Caki2 (cell line): ENCODE results near the gene KLB. TPM values are rescaled to one million over a fixed set of nuclear protein-coding genes. Genes with fewer than 3 reads are reported as not detected.
A peak's percentile ranks its signal among the peaks of the same experiment; 100 is the strongest.
"Not testable (repeated sequence)": the region's sequence is repeated elsewhere in the genome, so short reads cannot be mapped to it uniquely, and the experiment has no call there.

Experiments
- DNase-seq: peaks from one replicate; pipeline ENCODE4 v3.0.0-alpha.2; 2015; ENCODE audit warnings: low read depth
- in situ Hi-C: cut with HindIII; loops from 2 replicates; pipeline ENCODE4 v1.10.0; 2016; ENCODE audit warnings: low sequenced_read_pairs, low pct_unique_long_range_greater_than_20kb, mixed read lengths
- total RNA-seq: library from RNA; depleted of rRNA; stranded (reverse); fragments of >200 nt; shearing (Covaris generic); gene quantifications from 2 replicates; pipeline ENCODE4 v1.2.3, GENCODE V29; 2014; ENCODE audit warnings: low replicate concordance; rRNA removed

KLB gene
- total RNA-seq: 0.68 and 0.75 TPM in 2 replicates

DNA sequence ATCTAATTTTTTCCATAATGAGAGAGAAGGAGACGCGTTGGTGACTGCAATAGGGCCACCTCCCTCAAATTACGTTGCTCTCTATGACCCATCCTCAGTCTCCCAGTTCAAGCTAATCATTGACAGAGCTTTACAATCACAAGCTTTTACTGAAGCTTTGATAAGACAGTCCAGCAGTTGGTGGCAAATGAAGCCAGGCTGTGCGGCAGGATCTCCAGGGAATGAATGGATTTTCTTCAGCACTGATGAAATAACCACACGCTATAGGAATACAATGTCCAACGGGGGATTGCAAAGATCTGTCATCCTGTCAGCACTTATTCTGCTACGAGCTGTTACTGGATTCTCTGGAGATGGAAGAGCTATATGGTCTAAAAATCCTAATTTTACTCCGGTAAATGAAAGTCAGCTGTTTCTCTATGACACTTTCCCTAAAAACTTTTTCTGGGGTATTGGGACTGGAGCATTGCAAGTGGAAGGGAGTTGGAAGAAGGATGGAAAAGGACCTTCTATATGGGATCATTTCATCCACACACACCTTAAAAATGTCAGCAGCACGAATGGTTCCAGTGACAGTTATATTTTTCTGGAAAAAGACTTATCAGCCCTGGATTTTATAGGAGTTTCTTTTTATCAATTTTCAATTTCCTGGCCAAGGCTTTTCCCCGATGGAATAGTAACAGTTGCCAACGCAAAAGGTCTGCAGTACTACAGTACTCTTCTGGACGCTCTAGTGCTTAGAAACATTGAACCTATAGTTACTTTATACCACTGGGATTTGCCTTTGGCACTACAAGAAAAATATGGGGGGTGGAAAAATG lies at the start of gene KLB:
Gene KLB (plus strand): TSS at position 168 of the 821 bp plus-strand sequence. CDS start 20 bp downstream, at position 188.
- peak; percentile 68 for DNase-seq
- in situ Hi-C loops: no loop called here

DNA sequence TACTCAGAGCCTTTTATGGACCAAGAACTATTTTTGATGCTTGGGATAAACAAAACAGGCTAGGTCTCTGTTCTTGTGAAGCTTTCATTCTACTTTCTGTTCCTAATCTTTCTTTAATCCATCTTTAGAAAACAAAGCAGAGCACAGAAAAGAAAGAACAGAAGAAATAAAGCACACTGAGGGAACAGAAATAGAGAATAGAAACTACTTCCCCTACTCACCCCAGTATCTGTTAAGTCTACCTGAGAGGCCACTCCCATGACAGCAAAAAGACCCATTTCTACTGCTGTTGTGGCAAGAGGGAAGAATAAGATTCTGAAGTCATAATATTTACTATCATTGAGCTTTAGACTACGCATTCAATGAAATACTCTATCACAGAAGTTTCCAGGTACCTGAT lies 49.7 kb upstream of the KLB start:
- in situ Hi-C loops: no loop called here
- no peak for DNase-seq

DNA sequence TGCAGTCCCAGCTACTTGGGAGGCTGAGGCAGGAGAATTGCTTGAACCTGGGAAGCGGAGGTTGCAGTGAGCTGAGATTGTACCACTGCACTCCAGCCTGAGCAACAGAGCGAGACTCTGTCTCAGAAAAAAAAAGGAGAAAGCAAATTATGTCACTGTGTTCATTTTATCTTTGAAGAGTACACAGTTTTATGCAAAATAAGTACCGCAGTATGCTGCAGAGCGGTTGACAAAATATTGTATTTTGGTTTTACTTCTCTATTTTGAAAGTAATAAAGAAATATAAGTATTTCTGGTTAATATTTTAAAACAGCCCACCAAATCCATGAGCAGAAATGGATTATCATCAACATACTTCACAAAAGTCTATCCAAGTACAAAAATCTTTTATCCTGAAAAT lies 46.1 kb upstream of the KLB start:
- DNase-seq, in situ Hi-C loops: not testable (repeated sequence)

DNA sequence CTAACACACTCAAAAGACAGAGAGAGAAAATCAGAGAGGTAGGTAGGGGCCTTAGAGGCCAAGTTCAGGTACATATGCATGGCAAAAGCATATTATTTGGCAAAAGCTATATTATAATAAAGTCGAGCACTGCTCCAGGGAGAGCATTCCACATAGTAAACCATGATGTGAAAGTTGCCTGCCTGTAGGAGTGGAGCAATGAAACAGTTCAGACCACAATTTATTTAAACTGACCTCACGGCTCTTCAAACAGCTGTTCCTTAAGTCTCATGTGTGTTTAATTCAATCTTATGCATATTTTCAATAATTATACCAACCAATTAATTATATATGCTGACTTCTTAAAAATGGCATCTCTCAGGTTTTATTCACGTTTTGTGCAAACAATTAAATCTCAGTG lies 43.9 kb upstream of the KLB start:
- in situ Hi-C loops: no loop called here
- no peak for DNase-seq

DNA sequence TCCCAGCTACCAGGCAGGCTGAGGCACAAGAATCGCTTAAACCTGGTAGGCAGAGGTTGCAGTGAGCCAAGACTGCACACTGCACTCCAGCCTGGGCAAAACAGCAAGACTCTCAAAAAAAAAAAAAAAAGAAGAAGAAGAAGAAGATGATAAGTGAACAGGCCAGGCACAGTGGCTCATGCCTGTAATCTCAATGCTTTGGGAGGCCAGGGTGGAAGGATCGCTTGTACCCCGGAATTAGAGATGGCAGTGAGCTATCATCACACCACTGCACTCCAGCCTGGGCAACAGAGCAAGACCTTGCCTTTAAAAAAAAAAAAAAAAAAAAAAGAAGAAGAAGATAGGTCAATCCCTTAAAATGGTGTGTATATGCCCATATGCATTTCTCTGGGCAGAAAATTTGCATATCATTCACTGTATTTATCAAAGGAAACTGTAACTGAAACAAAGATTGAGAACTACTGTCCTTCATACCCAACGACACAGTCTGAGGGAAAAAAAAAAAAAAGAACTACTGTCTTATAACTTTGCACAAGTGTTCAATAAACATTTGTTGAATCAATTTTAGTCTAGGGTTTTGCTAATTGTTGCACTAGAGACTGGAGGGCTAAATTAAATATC lies 42.8 kb upstream of the KLB start:
- DNase-seq: no peak
- in situ Hi-C loops: no loop called here

DNA sequence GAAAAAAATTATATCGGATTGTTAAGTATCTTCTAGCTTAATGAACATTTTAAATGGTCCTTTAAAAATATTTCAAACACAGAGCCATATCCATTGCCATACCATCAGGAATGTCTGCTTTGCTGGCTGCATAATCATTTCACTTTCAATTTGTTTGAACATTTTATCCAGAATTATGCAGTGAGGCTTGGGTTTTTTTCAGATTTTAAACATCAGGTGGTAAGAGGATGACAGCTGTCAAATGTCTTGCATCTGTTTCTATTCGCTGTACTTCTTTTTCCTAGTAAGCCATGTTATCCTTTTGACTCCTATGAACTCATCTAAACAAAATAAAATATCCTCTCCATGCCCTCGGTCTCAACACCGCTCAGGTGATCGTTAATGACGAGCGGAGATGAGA lies 41.4 kb upstream of the KLB start:
- DNase-seq: no peak
- in situ Hi-C loops: no loop called here

DNA sequence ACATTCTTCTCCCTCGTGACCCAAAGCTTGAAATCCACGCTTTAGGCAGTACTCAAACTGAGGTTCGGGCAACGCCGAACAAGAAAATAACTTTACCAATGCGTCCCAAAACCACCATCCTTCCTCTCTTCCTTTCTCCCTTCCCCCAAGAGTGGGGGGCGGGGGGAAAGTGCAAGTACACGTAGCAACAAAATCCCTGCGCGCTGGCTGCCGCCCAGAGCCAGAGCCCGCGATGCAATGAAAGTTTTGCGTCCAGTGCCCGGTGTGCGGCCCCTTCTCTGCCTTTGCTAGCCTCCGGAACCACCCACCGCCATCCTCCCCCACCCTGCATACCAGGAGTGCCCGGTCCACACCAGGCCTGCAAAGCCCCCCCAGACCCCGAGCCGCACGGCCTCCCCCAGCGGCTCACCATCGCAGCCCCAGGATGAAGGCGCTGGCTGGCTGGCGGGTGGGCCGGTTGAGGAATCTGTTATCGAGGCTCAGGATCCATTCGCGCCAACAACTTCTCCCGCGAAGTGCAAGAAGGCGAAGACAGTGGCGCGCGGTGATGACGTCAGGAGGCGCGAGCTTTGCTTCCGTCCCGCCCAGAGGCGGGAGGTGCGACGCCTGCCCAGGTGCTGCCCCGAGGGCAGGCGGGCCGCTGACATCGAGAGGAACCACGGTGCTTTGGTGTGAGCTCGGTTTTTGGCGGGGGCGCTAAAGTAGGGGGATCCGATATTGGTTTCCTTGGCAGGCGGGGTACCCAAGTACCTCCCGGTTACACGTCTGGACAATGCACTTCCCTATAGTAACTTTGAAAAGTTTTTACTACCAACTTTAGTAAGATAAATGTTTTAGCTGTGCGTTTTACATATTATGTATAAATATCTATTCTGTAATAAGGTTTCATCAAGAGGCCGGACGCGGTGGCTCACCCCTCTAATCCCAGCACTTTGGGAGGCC lies 40.6 kb upstream of the KLB start, which contains the start of gene RFC1:
Gene RFC1 (minus strand): TSS at position 533 of the 942 bp plus-strand sequence. CDS start 121 bp downstream, at position 412.
- in situ Hi-C loops: no loop called here
- DNase-seq: peak; percentile 84

DNA sequence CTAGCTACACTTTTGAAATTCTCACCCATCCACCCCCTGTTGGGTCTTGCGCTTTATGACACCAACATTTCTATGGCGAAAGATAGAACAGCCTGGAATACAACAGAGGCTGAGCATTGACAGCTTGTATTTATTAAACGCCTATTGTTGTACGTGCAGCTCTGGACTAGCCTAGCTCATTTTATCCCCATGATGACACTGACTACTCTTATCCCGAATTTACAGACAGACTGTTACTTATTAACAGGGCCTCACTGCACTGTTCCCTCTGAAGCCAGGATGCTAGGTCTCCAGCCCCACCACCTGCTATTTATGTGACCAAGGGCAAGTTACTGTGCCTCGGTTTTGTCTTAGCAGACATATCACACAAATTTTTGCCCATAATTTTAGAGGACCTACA lies 39.6 kb upstream of the KLB start:
- in situ Hi-C loops: no loop called here
- no peak for DNase-seq

DNA sequence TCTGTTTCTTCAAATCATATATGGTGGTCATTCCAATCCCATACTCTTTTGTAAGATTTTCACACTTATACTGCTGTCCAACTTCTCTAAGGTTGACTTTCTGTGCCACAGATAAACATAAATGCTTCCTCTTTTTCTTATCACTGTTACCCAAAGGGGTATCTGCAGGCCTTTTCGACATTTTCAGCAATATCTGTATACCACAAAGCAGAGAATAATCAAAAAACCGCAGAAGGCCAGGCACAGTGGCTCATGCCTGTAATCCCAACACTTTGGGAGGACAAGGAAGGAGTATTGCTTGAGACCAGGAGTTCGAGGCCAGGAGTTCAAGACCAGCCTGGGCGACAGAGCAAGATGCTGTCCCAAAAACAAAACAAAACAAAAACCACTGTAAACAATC lies 37.4 kb upstream of the KLB start:
- in situ Hi-C loops: no loop called here
- no peak for DNase-seq

DNA sequence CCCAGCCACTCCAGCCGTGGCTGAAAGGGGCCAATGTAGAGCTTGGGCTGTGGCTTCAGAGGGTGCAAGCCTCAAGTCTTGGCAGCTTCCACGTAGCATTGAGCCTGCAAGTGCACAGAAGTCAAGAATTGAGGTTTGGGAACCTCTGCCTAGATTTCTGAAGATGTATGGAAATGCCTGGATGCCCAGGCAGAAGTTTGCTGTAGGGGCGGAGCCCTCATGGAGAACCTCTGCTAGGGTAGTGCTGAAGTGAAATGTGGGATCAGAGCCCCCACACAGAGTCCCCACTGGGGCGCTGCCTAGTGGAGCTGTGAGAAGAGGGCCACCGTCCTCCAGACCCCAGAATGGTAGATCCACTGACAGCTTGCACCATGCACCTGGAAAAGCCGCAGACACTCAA lies 35.5 kb upstream of the KLB start:
- DNase-seq, in situ Hi-C loops: not testable (repeated sequence)

DNA sequence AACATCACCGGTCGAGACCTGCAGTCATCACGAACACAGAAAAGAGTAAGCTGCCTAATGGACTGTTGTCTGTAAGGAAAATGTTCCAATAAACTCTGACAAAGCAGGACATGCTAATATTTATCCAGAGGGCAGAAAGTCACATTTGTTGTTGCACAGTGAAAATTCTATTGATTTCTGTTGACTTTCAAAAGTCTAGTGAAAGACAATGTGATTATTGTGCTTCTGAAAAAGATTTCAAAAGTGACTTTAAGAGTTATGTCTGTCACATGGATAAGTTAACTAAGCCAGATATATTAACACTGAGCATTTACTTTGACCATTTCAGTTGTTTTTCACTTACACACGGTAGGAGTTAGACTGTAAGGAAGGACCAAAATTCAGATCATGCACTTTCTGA lies 31.3 kb upstream of the KLB start:
- DNase-seq: no peak
- in situ Hi-C loops: no loop called here

DNA sequence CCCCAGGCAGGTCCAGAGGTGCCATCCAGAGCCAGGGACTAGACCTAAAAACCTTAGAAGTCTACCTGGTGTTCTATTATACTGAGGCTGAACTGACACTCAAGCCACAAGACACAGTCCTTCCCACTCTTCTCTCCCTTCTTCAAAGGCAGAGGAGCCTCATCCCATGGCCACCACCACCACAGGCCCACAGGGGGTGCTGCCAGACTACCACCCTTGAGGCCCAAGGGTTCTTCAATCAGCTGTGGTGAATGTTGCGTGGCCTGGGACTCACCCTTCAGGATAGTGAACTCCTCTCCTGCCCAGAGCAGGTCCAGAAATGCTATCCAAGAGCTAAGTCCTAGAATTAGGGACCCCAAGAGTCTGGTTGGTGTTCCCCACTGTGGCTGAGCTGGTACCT lies 23.0 kb upstream of the KLB start:
- in situ Hi-C loops: no loop called here
- no peak for DNase-seq

DNA sequence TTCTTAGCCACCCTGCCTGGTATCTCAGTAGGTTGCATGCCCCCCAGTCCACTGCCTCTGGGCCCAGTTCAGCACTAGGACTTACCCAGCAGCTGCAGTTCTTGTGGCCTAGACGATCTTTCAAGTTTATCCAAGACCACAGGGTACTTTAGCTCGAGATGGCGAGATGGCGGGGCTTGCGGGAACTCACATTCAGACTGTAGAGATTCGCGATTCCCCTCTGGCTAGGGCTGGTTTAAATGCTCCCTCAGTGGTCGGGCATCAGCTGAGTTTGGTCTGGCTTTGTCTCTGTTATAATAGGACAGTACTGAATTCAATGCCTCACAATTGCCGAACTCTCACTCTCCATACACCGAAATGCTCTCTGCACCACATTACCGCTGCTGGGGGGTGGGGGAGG lies 22.2 kb upstream of the KLB start:
- no peak for DNase-seq
- in situ Hi-C loops: no loop called here

DNA sequence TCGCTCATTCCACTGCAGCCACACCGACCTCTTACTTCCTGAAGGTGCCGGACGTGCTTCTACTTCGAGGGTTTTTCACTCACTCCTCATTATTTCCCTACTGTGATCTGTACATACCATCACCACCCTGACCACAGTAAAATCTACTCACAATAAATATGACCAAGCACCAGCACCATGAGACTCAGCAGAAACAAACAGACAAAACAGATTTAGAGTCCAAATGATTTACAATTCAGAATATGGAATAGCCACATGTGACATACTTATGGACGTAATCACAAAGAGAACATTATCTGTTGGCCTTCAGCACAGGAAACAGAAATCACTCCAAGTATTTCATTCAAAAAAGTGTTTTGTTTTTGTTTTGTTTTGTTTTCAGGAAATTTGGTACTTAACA lies 16.1 kb upstream of the KLB start:
- DNase-seq: no peak
- in situ Hi-C loops: no loop called here

DNA sequence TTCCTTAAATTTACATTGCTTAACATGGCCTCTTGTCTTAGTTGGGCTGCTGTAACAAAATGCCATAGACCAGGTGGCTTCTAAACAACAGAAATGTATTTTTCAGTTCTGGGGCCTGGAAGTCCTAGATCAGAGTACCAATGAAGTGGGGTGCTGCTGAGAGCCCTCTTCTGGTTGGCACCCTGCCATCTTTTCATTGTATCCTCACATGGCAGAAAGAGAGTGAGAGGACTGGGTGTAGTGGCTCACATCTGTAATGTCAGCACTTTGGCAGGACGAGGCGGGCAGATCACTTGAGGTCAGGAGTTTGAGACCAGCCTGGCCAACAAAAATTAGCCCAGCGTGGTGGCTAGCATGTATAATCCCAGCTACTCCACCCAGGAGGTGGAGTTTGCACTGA lies 12.0 kb upstream of the KLB start:
- in situ Hi-C loops: no loop called here
- DNase-seq: no peak

DNA sequence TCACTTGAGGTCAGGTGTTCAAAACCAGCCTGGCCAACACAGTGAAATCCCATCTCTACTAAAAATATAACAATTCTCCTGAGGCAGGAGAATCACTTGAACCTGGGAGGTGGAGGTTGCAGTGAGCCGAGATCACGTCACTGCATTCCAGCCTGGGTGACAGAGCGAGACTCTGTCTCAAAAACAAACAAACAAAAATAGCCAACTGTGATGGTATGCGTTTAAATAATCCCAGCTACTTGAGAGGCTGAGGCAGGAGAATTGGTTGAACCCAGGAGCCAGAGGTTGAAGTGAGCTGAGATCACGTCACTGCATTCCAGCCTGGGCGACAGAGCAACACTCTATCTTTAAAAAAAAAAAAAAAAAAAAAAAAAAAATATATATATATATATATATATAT lies 5.1 kb upstream of the KLB start:
- peak; percentile 72 for DNase-seq
- in situ Hi-C loops: not testable (repeated sequence)

DNA sequence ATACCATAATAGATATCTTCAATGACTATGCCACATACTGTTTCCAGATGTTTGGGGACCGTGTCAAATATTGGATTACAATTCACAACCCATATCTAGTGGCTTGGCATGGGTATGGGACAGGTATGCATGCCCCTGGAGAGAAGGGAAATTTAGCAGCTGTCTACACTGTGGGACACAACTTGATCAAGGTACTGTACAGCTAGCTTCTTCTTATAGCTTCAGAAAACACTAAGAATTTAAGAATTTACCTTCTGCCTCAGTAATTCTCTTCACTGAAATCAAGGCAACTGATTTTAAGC lies 805 bp downstream of the KLB start:
- no peak for DNase-seq
- in situ Hi-C loops: no loop called here

DNA sequence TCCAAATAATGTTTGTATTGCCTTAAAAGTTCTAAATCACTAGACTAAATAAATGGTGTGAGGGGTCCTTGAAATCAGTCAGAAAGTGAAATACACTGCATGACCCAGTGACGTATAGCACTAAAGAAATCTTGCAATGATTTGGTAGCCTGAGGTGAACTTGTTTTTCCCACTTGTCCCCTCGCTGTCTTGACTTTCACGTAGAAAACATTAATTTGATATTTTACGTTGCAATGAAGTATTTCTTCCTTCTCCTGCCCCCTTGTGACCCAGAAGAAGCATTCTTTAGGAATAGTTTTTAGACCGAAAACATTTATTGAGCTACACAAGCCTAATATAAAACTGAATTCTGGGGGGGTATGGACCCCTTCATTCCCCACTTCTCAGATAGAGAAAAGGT lies 3.7 kb downstream of the KLB start:
- in situ Hi-C loops: no loop called here

DNA sequence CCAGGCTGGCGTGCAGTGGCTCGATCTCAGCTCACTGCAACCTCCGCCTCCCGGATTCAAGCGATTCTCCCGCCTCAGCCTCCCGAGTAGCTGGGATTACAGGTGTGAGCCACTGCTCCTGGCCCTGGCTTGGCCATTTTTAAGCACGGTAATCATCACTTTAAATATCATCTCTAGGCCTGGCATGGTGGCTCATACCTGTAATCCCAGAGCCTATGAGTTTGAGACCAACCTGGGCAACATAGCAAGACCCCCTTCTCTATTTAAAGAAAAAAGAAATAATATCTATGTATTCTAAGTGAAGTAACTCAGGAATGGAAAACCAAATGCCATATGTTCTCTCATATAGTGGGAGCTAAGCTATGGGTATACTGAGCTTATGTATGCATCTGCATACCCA lies 4.8 kb downstream of the KLB start:
- in situ Hi-C loops, DNase-seq: not testable (repeated sequence)

More for the DNA sequence above, 3.7 kb downstream of the KLB start:
- DNase-seq: no peak
